SH-SY5Y (cell line): Measurements from ENCODE around the gene ADAMTS18.

Experiments
- GATA2 ChIP-seq: IDR thresholded peaks from 2 replicates; pipeline ENCODE4 v1.6.1; 2011; ENCODE audit warnings: mild to moderate bottlenecking, low read depth, low read length
- GATA3 ChIP-seq: IDR thresholded peaks from 2 replicates; pipeline ENCODE4 v1.6.1; 2011; ENCODE audit warnings: low read depth, mild to moderate bottlenecking, low read length, moderate library complexity

The ADAMTS18 gene

DNA sequence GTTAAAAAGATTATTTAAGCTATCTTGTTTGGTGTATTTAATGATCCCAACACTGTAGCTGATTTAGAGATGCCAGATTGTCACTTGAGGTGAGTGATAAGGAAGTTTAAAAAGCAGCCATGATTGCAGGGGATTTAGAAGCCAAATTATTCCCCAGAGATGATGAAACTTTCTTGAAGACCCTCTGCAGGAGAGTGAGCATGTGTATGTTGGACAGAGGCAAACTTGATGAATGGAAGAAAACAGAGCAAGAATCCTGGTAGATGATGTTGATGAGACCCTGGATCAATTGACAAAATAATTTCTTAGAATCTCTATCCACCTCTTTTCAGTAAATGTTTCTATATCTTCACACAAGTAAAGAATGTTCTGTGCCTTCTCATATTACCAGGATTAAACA is 14.4 kb upstream of the ADAMTS18 start:
- TF ChIP-seq GATA3 (no peak), GATA2 (no peak)

DNA sequence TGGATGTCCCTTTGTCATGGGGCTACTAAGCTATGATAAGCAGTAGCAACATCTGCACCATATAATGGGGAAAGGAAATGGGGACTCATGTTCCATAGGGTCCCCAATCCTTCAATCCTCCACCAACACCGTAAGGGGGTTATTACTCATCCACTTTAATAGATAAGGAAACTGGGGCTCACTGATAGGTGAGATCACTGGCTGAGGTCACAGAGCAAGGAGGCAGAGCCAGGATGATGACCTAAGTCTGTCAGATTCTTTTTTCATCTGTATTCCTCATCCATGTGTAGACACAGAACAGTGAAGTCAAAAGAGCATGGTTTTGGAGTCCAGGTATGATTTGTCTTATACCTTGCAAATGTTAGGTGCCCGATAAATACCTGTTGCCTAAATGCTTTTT is 10.5 kb upstream of the ADAMTS18 start:
- no peak for TF ChIP-seq GATA3

DNA sequence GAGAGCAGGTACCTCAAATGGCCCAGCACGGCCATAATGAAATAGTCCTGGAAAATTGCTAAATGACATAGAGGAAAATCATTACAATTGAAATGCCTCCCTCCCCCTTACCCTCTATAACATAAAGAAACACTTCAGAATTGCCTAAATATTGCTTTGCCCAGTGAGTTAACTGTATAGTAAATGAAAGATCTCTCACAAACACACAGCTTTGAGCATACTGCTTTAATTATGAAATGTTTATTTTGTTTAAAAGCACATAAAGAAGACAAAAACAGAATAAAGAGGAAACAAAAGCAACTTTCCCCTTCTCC is 9.3 kb upstream of the ADAMTS18 start:
- TF ChIP-seq GATA2 (no peak), GATA3 (no peak)

DNA sequence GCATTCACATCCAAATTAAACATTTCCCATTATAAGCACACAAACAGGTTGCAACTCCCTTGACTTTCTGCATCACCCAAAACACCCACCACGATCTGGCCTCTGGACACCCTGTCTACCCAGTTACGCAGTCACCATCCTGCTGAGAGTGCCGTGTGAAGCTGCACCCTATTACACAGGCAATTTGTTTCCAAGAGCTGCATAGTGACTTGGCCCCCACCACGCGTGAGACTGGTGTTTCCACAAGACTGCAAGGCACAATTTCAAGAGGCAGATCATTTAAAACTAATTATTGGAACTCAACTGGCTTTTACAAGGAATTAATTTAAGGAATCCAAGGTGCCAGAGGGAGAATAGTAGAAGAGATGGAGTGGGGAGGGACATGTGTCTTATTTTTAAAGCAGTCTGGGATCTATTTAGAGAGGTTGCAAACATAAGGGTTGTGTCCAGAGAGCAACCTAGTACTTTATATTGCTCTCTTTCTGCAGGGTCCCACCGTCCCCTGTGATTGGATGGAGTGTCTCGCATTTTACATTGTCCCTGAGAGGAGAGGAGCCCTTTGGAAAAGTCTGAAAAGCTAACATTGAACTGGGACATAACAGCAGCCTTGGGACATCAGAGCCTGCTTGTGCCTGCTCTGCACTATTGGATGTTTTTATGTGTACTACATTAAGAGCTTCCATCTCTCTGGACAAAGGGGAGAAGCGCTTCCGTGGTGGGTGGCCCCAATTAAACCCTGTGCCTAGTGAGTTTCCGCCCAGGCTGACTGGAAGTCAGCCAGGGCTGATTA is 8.7 kb upstream of the ADAMTS18 start:
- no peak for TF ChIP-seq GATA3
- no peak for TF ChIP-seq GATA2

DNA sequence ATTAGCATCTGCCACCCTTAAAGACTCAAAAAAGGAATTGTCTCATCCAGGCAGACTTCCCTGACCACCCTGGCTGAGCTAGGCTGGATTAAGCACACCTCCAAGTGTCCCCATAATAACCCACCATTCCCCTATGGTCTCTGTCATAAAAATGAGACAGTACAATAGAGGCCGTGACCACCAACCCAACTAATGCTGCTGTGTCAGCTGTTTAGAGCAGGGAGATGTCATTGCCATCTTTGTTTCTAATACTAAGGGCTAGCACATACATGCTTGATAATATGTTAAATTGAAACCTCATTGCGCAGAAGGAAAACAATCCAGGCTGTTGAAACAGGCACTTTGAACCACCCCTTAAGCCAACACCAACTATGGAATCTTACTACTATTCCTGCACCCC is 7.2 kb upstream of the ADAMTS18 start:
- TF ChIP-seq GATA2 (no peak), GATA3 (no peak)

DNA sequence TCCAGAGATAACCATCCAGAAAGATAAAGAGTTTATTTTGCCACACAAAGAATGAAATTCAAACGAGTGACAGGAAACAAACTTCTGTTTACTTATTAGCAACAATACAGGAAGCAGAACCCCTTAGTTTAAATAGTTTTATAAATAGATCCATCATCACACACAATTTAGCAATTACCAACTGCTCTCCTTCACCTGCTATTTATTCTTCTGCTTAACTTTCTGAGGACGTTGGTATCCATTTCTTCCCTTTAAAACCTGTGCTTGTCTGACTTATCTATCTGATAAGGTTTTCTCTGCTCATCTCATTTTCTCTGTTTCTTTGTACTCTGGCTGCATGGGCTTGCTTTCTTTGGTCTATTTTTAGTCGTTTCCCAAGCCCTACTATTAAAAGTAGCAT is 4.3 kb upstream of the ADAMTS18 start:
- TF ChIP-seq GATA3 (no peak), GATA2 (no peak)

DNA sequence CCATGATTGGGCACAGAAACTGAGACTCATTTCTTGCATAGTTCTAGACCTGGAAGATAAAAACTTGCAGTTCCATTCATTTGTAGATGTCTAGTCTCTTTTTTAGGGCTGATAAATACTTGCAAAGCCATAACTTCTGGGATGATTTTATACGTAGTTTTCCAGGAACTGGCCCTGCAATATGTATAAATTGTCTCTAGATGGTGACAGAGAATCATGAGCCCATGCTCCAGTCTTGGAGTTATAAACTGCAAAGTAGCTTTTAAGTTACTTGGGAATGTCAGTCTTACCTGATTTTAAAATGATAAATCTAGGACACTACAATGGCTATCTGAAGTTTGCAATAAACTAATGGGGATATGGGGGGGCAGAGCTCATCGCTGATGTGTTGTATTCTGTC is 3.0 kb upstream of the ADAMTS18 start:
- no peak for TF ChIP-seq GATA2
- TF ChIP-seq GATA3 = no peak

DNA sequence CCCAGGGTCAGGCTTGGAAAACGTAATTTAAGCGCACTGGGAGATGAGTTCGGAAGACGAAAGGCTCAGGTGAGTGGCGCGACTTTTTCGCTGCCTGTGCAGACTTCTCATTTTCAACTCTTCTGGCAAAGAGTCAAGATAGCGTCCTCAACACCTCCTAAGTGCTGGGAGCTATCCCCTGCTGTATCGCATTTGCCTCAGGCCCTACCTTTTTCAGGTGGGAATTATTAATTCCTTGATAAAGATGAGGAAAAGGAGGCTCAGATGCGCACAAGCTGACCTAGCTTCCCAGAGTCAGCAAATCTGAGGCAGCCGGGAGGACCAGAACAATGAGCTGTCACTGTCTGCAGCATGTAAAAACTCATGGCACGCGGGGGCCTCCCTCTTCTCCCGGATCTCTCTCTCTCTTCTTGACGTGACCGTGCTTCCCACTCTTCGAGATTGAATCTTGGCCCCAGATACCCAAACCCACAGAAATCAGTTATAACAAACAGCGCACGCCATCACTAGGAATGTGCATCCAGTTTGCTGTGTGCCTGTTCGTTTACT is 512 bp upstream of the ADAMTS18 start:
- no peak for TF ChIP-seq GATA3
- no peak for TF ChIP-seq GATA2

DNA sequence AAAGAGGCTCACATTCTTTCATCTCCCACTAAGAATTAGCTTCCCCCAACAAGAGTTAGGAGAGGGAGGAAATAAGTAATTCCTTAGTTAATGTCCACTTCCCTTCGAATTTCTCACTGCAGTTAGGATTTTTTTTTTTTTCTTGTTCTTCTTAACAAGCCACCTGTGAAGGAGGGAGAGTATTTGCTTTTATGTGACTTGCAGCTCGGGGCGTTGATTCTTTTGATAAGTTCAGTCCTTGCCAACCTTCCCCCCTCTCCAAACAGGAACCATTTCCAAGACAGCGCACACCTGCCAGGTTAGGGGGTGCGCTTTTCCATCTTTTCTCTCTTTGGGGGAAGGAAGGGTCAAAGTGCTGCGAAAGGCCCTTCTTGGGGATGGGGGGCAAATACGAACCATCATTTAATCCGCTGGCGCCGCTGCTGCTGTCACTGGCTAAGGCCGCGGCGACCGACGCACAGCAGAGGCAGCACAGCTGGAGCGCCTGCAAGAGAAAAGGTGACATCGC is 758 bp downstream of the ADAMTS18 start:
- TF ChIP-seq GATA3 = no peak
- no peak for TF ChIP-seq GATA2

DNA sequence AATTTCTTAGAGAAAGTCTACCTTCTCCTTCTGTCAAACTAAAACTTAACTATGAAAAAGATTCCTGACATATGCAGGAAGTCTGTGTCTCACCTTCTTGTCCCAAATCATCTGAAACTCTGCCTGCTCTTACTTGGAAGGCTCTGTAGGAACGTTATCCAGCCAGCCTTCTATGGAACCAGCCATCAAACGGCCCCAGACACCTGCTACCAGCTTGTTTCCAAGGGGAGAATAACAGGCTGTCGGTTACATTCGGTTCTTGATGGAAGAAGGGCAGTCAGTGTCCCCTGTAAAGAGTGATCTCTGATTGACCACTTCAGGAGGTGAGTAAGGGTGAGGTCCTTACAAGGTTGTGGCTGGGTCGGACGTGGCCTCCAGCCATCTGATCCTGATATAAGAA is 1.7 kb downstream of the ADAMTS18 start:
- TF ChIP-seq GATA3 = no peak
- TF ChIP-seq GATA2 = no peak

DNA sequence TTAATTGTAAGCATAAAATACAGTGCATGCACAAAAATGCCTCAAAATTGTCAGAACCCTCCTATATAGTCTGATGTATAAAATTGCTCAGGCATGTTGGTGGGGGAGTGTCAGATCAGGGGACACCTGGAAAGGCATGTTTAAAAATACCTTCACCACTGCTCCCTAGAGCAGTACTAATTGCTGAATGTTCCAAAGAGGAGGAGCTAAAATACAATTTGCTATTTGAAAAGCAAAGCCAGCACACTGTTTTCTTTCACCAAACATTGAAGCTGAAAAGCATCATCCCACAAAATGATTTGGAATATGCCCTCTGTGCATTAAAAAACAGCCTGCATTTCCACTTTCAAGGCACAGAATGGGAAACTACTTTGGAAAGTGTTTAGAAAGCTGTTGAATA is 2.6 kb downstream of the ADAMTS18 start:
- no peak for TF ChIP-seq GATA3
- no peak for TF ChIP-seq GATA2

DNA sequence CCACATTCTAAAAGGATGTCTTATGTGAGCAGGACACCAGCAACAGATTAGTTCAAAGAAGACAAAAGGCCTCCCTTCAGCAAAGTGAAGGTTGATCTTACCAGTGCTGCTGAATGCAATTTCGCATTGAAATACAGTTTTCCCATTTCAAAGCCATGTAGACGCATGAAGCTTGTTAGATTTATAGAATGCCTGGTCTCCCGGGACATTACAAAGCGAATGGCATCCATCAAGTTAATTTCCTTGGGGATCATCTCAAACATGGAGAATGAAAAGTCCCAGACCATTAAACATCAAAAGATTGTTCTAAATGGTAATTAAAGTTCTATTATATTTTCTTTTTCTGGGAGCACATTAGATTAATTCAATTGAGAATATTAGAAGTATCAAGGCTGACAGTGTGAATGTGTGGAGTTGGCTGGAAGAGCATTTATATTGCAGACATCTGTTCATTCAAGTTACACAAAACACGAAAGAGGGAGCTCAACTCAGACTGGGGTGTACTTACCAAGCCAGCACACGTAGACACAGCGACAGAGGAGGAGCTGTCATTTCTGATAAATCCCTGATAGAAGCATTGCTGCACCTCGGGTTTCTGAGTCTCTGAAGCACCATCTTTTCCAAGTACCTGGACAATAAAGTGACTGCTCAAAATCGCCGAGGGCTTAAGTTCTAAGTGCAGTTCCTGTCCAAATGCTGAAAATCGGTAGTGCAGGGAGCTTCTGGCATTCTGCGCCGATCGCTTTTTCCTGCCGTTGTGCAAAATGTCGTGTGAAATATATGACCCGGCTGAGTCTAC is 3.8 kb downstream of the ADAMTS18 start:
- TF ChIP-seq GATA2 = no peak
- no peak for TF ChIP-seq GATA3

DNA sequence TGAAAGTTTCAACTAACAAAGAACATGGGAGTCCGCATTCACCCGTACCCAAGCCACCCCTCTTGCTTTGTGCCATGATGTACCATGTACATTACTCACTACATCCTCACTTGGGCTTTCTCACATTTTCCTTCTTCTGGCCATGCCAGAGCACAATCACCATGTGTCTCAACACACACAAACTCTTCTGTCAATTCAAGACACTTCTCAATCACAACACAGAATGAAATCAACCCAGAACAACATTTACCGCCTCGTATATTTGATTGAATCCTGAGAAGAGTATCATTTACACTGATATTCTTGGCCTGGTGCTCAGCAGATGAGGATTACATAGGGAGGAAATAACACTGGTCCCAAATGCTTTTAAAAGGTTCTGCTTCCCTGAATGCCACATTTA is 4.5 kb downstream of the ADAMTS18 start:
- no peak for TF ChIP-seq GATA2
- TF ChIP-seq GATA3 = no peak

DNA sequence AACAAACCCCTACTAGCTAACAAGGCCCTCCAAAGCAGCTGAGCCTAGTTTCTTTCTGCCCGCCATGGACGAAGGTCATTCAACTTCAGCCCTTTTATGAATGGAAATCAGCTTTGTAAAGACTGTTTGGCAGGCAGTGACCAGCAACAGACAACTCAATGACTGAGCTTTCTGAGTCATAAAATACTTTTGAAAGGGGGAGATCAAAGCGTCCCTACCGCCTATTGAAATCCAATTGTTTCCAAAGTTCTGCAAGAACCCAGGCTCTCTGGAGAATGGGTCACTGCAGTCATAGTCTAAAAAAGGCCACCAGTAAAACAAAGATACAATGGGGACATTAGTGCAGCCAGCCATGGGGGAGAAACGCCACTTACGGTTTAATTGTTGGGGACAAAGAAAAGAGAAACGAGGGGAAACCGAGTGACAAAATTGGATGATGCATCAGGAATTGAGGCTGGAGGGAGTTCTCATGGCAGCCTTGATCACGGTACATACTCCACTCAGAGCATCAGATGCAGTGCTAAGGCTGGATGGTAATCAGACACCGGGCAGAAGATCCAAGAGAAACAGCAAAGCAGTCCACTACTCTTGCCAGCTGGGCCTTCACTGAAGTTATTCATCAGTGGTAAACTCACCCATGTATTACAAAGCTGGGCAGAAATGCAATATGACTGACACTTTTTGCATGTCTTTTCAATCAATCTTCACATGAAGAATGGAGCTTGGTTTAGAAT is 9.8 kb downstream of the ADAMTS18 start:
- TF ChIP-seq GATA3 (no peak), GATA2 (no peak)
